ENCODE data around the gene CSGALNACT2.

CSGALNACT2 gene

GRCh38 chr10:43230909-43231522 lies 92.8 kb downstream of the CSGALNACT2 start:
- FAIRE-seq: no peak

- no peak for FAIRE-seq
These were observed 93.4 kb downstream of the CSGALNACT2 start for GRCh38 chr10:43231523-43232078.

GRCh38 chr10:43233601-43234430 lies 95.6 kb downstream of the CSGALNACT2 start:
- FAIRE-seq: no peak

GRCh38 chr10:43234471-43235041 lies 96.3 kb downstream of the CSGALNACT2 start:
- no peak for FAIRE-seq
